GM12874 (cell line): ENCODE measurements around the gene CFTR.

Source experiments
- TF ChIP-seq, protein P1 (sequence below): IDR thresholded peaks from 2 replicates; pipeline ENCODE4 v1.5.1; 2011; ENCODE audit warnings: low read depth, mild to moderate bottlenecking, control low read depth, low read length, moderate library complexity; ENCODE audit not compliant: insufficient read depth

Gene CFTR

DNA sequence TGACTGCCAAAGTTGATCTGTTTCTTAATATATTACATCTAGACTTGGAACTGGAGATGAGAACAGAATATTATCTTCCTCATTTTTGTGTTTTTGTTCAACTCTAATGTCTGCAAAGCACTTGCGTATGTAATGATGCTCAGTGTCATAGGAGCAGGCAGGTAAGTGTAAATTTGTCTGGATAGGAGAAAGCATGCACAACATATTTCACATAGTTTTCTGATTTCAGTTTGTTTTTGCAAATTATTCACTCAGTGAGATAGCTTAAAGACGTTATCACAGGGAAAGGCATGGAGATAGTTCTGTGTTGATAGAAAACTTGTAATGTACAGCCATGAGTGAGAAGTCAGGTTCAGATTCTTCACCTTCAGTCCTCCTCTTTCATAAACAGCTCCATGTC lies 84.8 kb downstream of the CFTR start:
- TF ChIP-seq, protein P1, sequence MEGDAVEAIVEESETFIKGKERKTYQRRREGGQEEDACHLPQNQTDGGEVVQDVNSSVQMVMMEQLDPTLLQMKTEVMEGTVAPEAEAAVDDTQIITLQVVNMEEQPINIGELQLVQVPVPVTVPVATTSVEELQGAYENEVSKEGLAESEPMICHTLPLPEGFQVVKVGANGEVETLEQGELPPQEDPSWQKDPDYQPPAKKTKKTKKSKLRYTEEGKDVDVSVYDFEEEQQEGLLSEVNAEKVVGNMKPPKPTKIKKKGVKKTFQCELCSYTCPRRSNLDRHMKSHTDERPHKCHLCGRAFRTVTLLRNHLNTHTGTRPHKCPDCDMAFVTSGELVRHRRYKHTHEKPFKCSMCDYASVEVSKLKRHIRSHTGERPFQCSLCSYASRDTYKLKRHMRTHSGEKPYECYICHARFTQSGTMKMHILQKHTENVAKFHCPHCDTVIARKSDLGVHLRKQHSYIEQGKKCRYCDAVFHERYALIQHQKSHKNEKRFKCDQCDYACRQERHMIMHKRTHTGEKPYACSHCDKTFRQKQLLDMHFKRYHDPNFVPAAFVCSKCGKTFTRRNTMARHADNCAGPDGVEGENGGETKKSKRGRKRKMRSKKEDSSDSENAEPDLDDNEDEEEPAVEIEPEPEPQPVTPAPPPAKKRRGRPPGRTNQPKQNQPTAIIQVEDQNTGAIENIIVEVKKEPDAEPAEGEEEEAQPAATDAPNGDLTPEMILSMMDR, result no peak

DNA sequence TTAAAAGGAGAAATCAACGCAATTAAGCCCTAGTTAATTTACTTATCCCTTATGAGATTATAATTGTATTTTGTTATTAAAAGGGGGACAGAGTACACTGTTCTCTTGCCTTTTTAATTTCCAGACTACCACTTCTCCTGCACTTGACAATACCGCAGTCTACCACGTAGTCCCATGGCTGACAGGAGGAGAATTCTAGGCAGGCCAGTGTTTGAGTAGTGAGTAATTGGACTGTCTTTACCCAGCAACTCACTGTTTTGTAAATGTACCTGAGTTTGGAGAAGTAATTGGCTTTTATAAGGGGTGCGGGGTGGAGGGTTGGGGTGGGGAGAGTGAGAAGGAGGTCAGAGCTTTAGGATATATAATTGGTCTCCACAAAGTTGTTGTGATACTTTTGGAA lies 85.4 kb downstream of the CFTR start:
- TF ChIP-seq, protein P1, result no peak

DNA sequence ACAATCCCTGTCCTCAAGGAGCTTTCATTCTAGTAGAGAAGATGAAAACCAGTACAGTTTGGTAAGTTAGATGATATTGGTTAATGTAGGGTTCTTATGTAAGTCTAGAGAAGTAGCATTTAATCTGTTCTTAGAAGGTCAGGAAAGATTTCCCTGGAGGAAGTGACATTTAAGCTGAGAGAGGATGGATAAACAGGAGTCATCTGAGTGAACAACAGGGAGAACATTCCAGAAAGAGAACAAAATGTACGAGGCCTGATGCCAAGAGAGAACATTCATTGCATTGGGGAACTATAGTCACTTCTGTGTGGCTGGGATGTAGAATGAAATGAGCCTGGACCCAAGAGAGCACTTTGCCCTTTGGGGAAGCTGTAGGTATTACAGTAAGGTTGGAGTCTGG lies 88.0 kb downstream of the CFTR start:
- TF ChIP-seq, protein P1, result no peak

DNA sequence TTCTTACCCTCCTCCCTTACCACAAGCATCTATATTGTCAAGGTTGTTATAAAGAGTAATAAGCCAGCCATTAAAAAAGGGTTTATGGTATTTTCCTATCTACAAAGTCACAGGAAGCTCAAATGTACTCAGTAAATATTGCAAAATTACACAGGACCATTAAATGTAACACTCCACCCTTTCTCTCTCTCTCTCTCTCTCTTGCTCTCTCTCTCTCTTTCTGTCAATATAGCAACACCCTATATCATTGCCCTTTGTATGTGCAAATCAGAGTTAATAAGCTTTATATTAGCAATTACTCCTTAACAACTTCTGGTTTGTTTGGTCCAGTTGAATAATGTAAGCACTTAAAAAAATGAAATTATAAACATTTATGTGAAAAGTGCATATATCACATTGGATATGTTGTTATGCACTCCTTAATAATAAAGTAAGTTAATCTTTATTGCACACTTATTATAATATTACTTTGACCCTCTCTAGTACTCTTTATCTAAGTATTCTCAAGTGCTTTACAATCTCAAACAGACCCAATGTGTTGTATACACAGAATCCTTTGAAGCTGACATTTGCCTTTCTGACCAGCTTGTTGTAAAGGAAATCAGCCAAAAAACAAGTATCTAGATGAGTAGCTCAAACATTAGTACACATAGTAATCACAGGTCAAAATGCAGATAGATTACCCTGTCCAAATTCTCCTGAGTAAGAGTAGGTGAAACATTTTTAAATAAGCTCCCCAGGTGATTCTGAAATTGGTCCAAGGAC lies 93.2 kb downstream of the CFTR start:
- TF ChIP-seq, protein P1, result no peak

DNA sequence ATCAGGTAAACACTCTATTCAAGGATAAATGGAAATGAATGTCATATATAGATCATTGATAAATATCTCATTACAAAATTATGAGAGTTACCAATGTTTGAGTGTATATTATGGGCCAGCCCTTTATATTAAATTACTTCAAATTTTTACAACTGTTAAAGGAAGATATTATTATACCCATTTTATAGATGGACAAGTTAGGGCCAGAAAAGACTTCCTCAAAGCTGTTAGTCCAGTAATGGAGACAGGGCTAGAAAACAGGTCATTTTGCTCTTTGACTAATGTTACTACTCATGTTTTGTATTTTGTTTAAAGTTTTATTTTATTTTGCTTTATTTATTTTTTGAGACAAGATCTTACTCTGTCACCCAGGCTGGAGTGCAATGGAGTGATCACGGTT lies 101.6 kb downstream of the CFTR start:
- TF ChIP-seq, protein P1, result no peak

DNA sequence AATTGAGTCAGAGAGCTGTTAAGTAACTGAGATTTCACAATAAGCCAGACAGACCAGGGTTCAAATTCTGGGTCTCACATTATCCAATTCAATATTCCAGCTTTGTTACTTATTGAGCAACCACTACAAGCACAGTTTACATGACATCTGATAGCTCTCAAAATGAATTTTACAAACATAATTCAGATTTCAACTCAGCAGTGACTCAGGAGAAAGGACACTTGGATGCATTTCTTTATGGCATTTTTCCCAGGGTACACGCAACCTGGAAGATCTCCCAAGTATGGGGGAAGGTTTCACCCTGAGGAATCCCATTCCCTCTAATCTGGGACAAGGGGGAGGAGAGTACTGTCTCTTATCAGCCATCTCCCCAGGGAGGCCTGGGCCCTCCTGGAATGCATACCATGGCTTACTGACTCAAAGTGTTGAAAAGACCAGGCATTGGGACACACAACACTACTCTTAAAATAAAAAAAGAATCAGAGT lies 102.4 kb downstream of the CFTR start:
- TF ChIP-seq, protein P1, result no peak

DNA sequence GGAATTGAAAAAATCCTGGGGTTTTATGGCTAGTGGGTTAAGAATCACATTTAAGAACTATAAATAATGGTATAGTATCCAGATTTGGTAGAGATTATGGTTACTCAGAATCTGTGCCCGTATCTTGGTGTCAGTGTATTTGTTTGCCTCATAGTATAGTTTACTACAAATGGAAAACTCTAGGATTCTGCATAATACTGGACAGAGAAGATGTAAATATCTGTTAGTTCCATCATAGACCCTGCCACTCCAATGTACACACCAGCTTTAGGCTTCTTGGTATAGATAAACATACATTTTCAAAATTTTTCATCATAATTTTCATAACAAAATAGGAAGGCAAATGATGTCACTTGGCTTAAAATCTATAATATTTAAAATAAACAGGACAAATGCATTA lies 108.1 kb downstream of the CFTR start:
- TF ChIP-seq, protein P1, result no peak
